Stimulated activated CD8-positive, alpha-beta memory T cell treated with anti-CD3 and anti-CD28 coated beads, Interleukin-12 subunit alpha, Interleukin-12 subunit beta, amount 100 ng/mL, for 1 hour (primary cell): ENCODE data around the gene STAT3.
"Not testable (repeated sequence)": the region's sequence is repeated elsewhere in the genome, so short reads cannot be mapped to it uniquely, and the experiment has no call there.

Experiments
- DNase-seq: peaks from one replicate; pipeline ENCODE4 v3.0.0-alpha.2; 2020; ENCODE audit warnings: low read depth

The STAT3 gene

DNA sequence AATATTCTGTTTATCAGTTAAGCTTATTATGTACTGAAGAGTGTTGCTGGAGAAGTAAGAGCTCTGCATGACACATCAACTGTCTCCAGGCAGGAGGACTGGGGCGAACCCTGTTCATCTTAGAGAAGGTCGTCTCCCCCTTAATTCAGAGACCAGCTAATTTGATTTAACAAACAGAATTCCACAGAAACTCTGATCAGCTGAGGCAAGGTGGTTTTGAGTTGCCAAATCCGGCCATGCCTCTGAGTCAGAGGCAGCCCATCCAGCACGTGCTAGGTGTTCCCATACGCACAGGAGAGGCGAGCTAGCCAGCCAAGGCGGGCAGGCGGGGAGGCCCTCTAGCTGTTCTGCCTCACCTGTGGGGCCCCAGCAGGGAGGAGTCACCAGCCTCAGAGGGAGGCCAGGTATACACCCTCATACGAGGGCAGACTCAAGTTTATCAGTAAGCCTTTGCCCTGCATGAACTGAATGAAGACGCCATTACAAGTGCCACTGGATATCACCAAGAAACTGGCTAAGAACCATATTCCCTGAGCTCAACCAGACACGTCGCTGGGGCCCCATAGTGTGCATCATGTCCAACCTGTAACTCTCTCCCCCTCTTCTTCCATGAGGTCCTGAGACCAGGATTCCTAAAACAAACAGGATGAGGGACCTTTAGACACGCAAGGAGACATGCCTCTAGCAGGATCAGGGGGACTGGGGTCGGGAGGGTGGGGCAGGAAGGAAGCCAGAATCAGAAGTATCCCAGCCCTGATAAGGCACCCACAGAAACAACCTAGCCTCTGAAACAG lies 74.3 kb downstream of the STAT3 start:
- no peak for DNase-seq

- no peak for DNase-seq
Measured at GRCh38 chr17:42313389-42313772, 74.9 kb downstream of the STAT3 start.

DNA sequence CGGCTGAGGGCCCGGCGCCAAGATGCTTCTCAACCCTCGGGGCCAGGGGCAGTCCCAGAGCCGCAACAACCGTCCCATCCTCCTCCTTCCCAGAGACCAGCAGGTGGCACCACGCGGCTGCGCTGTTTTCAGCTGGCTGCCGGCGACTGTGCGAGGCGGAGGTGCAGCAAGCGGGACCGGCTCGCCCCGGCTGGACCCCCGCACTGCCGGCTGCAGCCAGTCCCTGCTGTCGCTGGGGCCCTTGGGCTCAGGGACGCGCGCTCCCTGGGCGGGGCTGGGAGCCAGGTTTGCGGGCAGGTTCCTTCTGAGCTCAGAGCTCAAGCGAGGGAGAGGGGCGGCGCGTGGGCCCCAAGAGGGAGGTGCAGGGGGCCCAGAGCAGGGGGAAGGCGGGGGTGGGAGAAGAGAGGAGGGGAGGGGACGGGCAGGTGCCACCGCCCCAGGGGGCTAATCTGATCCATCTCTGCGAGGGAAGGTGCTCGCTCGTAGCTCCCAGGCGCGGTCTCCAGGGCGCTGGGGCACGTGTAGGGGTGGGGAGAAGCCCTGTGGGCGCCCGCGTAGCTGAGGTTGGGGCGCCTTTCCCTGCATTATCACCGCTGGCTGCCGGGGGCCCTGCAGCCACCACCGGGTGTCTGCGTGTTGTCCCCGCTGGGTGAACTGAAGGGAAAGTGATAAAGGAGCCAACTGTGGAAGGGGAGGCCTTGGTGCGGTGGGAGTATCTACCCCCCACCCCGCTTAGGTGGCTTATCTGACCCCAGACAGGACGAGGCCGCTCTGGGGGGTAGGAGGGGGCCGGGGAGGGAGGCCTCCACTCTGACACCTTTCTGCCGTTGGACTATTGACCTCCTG lies 75.7 kb downstream of the STAT3 start:
- DNase-seq: peak; percentile 62

GRCh38 chr17:42312035-42312284 lies 76.3 kb downstream of the STAT3 start:
- DNase-seq: no peak

GRCh38 chr17:42311240-42312034 lies 76.8 kb downstream of the STAT3 start:
- no peak for DNase-seq

DNA sequence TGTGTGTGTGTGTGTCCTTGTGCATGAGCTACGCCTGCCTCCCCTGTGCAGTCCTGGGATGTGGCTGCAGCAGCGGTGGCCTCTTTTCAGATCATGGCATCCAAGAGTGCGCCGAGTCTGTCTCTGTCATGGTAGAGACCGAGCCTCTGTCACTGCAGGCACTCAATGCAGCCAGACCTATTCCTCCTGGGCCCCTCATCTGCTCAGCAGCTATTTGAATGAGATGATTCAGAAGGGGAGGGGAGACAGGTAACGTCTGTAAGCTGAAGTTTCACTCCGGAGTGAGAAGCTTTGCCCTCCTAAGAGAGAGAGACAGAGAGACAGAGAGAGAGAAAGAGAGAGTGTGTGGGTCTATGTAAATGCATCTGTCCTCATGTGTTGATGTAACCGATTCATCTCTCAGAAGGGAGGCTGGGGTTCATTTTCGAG lies 77.4 kb downstream of the STAT3 start:
- no peak for DNase-seq

DNA sequence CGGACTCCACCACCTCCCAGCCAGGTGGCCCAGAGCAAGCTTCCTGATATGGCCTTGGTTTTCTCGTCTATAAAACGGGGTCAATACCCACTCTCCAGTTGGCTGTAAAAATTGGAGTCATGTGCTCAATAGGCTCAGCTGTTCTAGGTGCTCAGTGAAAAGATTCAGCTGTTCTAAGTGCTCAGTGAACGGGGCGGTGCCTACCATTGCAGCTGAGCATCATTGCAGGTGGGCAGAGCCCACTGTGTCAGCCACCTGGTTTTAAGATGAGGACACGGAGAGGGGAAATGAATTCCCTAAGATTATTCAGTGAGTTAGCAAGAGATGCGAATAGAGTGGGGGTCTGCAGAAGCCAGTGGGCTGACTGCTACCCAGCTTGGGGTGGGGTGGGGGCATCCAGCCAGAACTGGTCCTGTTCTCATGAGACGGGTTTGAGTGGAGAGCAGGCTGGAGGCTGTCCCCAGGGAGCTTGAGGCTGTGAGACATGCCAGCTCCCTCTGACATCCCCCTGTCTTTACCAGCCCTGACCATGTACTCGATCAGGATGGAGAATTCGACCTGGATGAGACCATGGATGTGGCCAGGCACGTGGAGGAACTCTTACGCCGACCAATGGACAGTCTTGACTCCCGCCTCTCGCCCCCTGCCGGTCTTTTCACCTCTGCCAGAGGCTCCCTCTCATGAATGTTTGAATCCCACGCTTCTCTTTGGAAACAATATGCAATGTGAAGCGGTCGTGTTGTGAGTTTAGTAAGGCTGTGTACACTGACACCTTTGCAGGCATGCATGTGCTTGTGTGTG lies 78.1 kb downstream of the STAT3 start:
- DNase-seq: no peak

DNA sequence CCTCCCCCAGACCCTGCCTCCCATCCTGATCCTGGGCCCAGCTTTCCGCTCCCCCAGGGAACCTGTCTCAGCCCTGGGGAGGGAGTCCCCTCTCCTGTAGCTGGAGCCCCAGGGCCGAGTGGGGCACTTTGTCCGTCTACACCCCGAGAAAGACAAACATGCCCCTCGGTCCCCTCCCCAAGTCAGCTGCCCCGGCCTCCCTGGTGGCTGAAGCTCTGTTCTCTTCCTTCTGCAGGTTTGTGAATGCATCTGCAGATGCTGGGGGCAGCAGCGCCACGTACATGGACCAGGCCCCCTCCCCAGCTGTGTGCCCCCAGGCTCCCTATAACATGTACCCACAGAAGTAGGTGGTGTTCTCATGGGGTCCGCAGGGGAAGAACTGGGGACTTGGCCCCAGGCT lies 79.1 kb downstream of the STAT3 start:
- DNase-seq: no peak

DNA sequence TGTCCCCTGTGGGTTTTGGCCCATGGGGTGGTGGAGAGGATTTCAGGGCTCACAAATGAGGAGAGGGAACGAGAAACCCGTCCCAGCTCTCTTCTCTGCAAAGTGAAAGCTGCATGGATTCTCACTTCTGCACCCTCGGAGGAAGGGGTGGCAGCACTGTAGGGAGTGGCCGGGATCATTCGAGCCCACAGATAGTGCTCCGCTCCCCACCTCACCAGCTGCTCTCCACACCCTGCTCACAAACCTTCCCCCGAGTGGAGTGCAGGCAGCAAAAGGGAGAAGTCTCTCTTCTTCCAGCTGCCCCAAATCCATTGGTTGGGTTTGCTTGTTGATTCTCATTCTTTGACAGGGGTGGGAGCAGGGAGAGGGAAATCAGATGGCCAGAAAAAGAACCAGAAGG lies 79.8 kb downstream of the STAT3 start:
- no peak for DNase-seq

DNA sequence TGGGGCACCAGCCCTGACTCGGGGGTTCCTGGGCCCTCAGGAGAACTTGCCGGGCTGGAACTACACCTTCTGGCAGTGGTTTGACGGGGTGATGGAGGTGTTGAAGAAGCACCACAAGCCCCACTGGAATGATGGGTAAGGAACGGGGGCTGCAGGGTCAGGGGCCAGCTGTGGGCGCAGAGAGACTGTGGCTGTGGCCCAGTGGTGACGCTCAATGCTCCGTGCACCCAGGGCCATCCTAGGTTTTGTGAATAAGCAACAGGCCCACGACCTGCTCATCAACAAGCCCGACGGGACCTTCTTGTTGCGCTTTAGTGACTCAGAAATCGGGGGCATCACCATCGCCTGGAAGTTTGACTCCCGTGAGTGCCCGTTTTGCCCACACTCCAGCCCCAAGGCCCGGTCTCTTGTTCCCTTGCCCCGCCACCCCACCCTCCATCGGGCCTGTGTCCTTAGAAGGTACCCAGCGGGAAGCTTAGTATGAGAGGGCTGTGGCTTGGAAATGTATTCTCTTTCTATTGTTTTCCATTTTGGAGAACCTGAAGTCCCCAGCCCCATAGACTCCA lies 80.8 kb downstream of the STAT3 start:
- DNase-seq: no peak

- DNase-seq: no peak
Measured at GRCh38 chr17:42306385-42306667, 81.9 kb downstream of the STAT3 start.

- no peak for DNase-seq
Measured at GRCh38 chr17:42305543-42306384, 82.5 kb downstream of the STAT3 start.

GRCh38 chr17:42305031-42305330 lies 83.3 kb downstream of the STAT3 start:
- not testable (repeated sequence) for DNase-seq

DNA sequence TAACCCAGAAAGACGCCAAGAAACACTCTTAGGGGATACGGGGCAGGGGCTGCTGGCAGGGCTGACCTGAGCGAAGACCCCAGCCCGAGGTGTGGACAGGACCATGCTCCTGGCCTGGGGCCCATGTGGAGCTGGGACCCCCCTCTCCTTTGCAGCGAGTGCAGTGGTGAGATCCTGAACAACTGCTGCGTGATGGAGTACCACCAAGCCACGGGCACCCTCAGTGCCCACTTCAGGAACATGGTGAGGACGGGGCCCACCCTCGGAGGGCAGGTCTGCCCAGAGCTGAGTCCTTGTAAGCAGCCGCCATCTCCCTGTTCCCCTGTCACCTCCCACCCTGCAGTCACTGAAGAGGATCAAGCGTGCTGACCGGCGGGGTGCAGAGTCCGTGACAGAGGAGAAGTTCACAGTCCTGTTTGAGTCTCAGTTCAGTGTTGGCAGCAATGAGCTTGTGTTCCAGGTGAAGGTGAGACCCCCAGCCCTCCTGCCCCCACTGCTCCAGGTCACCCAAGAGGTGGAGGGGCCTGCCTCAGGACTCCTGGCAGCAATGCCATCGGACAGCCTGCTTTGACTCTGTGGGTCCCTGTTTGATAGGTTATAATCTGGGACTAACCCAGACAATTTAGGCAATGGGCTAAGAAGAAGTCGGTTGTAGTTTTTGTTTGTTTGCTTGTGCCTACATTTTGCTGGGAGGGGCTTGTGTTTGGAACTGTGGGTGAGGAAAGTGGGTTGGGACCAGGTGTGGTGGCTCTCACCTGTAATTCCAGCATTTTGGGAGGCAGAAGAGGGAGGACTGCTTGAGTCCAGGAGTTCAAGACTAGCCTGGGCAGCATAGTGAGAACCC lies 83.8 kb downstream of the STAT3 start:
- no peak for DNase-seq

DNA sequence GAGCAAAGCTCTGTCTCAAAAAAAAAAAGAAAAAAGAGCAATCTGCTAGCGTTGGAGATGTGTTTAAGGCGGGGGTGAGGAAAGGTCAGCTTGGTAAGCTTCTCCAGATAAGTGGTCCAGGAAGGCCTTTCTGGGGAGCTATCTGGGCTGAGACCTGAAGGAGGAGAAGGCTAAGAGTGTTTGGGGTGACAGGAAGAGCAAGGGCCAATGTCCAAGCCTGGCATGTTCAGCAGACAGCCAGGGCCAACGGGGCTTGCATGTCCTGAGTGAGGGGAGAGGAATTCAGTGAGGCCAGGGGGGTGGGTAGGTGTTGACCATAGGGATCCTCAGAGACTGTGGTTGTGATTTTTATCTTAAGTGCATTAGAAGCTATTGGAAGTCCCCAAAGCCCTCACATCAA lies 84.5 kb downstream of the STAT3 start:
- DNase-seq: no peak

- DNase-seq: no peak
Measured at GRCh38 chr17:42301022-42301421, 87.2 kb downstream of the STAT3 start.

DNA sequence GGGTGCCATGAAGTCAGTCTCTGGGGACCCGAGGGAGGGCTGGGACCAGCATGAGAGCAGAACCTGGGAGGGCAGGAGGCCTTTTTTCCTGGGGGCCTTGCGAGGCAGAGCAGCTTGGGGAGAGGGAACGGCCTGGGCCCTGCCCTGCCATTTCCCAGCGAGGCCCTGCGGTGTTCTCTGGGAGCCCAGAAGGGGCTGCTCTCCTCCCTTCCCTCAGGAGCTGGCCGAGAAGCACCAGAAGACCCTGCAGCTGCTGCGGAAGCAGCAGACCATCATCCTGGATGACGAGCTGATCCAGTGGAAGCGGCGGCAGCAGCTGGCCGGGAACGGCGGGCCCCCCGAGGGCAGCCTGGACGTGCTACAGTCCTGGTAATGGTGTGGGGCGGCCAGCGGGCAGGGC lies 88.3 kb downstream of the STAT3 start:
- not testable (repeated sequence) for DNase-seq

GRCh38 chr17:42299361-42299760 lies 88.9 kb downstream of the STAT3 start:
- not testable (repeated sequence) for DNase-seq

DNA sequence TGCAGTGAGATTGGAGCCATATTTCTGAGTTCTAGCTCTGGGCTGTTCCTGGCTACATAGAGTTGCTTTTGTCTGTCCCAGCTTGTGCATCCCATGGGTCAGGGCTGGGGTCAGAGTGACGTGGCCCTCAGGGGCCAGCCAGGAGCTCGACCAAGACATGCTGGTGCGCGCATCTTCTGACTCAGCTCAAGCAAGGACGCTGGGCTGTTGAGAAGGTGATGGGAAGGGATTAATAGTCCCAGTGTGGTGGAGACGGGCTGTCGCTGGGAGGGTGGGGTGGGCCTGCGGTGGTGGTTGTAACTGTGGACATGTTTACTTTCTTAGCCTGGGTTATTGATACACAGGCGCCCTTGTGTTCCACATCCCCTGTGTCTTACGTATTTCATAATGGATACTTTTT lies 90.5 kb downstream of the STAT3 start:
- not testable (repeated sequence) for DNase-seq

DNA sequence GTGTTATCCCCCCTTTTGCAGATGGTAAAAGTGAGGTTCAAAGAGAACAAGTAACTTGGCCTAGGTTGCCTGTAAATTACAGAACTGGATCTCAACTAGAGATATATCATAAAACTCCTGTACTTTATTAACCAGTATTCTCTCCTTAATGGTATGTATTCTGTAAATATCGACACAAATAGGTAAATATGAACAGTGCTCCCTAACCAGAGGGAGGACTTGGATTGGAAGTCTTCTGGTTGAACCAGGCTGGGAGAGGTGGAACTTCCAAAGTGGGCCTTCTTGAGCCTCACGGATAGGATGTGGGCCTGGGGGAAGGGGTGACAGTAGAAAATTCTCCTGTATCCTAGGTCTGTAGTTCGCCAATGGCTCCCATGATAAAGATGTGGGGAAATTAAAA lies 92.2 kb downstream of the STAT3 start:
- no peak for DNase-seq
